ENCODE results near the gene RELL1.

RELL1 gene

DNA sequence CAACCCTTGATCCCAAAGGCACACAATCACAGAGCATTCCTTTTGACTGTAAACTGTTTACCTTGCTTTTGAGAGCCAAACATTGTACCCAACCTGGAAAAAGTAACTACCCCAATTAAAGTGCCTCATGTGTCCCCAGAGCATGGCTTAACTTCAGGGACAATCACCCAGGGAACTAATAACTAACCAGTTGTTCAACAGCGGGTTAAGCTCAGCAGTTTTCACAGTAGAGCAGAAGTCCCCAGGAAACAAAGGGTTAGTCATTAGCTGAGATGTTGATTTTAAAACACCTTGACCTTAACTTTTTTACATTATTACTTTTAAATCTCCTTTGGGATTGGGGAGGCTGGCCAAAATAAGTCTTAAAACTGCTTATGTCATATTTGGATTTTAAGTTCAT lies 94.8 kb downstream of the RELL1 start:
- no peak for DNase-seq

DNA sequence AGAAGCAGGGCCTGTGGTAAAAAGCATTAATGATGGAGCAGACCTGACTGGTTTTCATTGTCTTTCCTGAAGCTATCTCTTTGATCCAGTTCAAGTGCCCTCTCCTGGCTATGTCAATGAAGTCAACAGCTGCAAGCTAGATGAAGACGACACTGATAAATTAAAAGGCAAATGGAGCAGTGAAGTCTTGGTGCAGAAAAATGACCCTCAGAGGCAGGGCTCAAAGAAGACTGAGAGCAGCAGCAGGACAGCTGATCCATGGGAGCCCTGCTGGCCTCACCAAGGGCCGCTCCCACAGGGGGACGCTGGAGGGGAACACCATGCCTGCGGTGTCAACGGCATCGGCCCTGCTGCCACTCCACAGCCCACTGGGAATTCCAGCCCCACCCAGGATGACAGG lies 96.2 kb downstream of the RELL1 start:
- no peak for DNase-seq

DNA sequence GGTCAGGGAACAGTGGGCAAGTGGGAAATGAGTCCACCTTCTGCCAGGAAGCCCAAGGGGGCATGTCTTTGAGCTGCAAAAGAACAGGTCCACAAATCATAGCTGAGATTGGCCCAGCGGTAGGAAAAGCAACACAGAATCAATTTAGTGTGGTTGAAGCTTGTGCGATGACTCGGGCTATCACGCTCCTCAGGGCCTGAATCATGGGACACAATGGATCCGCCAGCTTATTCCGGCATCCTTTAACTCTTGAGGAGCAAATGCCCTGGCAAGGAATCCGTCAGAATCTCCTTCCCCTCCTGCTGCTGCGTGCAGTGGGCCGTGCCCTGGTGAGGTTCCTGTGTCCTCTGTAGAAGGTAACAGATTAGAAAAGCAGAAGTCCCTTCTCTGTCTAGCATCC lies 98.0 kb downstream of the RELL1 start:
- DNase-seq = no peak

DNA sequence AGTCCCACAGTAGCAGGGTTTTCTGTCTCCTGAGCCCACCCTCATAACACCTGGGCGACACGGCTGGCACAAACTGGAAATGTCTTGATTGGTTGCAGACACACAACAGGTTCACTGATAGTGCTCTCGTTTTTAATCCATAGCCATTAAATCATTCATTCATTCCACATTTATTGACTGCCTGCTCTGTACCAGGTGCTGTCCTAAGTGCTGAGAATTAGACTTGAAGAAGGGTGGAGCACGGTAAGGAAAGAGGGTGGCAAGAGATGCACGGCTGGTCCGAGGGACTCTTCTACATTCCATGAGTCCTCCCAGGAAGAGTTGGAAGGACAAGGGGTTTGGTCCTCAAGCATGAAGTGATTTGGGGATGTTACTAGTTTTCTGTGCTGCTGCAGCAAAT lies 100.0 kb downstream of the RELL1 start:
- no peak for DNase-seq

DNA sequence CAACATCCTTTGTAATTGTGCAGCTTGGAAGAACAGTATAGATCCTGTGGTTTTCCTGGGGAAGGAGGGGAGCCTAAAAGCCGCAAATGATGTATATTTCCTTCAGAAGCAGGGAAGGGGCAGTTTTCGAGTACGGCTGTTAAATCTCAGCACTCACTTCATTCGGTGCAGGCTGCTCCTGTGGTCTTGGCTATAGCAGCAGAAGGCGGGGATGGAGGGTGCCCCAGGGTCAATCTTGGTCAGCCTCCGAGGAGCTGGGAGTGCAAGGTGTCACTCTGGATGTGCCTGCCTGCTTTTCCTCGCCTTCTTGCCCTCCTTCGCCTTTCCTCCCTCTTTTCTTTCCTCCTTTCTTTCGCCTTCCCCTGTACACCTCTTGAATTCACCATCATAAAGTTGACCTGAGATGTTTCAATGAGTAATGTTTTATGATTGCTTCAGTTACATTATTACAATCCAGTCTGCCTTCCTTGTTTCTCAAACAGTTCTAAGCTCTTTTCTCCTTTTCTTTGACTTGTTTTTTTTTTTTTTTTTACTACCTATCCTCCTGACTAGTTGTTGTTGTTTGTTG lies 101.6 kb downstream of the RELL1 start:
- DNase-seq = no peak

DNA sequence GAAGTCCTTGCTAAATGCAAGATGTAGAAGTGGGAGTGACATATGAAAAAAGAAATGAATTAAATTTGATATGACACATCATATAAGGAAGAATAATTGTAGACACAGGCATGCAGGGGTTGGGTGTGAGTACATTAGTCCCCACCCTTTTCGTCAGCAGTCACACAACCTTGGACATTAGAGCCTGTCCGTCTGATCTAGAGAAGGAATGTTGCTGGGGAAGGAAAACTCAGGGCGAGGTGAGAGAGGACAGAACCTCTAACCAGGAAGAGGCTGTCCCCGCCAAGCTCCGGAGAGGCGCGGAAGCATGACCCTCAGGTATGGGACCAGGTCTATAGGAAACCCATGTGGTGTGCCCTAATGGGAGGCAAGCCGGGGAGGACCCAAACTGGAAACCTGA lies 102.1 kb downstream of the RELL1 start:
- DNase-seq = no peak

DNA sequence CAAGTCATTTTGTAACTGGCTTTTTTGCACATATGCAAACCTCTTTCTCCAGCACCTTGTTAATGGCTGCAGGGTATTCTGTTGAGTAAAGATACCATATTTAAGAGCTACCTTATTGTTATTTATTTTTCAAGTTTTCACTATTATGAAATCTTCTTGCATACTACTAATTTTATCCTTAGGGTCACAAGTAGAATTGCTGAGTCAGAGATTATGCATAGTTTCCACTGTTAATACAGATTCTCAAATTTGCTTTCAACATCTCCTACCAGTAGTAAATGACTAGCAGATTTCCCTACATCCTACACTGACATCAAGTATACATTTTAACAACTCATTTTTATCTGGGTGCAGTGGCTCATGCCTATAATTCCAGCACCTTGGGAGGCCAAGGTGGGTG lies 112.6 kb downstream of the RELL1 start:
- DNase-seq = no peak

DNA sequence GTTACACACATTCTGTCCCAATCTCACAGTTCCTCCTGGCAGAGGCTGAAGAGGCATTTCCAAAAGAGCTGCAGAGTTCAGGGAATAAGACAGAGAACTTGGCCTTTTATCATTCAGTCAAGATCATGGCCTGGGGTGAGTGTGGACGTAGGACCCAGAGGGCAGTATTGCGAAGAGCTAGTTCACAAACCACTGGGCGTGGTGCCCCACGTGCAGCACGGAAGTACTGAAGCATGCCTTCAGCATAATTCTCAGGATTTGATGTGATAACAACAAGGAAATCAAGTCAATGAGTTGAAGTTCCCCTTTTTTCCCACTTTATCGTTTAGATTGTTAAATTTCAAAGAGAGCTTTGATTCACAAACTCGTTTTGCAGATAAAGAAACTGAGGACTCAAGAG lies 117.7 kb downstream of the RELL1 start:
- DNase-seq = no peak

DNA sequence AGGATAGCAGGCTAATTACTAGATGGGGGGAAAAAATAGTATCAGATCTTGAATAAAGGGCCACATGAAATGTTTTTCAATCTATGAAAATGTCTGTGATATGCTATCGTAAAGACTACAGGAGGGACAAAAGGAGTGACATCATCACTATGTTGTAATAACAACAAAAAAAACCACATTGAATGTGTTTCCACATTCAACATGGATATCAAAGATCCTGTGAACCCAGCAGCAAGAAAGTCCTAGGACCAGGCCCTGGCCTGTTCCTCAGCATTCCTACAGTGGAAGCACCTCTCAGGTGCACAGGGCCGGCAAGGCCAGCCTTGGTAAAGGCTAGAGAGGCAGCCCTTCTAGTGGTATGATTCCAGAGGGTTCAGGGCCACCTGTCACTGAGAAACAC lies 118.3 kb downstream of the RELL1 start:
- no peak for DNase-seq

DNA sequence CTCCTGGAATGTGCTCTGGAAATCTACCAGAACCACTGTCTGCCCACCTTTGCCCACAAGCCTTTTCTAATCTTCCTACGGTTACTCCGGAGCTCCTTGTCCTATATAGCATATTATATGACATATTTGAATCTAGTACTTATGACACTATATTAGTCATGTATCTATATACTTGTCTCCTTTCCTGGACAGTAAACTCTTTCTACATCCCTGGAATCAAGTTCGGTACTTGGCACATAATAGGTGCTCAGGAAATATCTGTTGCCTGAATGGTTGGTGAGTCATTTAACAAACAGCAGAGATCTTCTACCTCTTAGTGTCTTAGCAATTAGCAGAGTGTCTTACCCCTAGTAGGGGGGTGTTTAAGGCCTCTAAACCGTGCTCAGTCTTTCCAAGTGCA lies 123.6 kb downstream of the RELL1 start:
- DNase-seq = no peak

DNA sequence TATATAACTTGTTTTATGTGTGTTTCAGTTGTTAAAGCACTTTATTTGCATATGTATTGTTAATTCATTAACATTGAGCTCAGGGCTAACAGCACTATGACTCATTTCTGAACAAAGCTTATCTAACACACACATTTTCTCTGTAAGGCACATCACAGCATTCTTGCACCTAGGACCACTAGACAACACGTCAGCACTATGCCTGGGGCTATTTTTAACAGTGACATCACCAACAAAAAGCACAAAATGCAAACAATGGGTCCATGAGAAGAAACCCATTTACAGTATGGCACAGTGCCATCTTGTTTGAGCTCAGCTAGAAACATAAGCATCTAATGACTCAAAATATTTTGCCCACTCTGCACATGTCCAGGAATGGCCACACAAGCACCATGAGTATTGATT lies 124.4 kb downstream of the RELL1 start:
- DNase-seq = no peak

DNA sequence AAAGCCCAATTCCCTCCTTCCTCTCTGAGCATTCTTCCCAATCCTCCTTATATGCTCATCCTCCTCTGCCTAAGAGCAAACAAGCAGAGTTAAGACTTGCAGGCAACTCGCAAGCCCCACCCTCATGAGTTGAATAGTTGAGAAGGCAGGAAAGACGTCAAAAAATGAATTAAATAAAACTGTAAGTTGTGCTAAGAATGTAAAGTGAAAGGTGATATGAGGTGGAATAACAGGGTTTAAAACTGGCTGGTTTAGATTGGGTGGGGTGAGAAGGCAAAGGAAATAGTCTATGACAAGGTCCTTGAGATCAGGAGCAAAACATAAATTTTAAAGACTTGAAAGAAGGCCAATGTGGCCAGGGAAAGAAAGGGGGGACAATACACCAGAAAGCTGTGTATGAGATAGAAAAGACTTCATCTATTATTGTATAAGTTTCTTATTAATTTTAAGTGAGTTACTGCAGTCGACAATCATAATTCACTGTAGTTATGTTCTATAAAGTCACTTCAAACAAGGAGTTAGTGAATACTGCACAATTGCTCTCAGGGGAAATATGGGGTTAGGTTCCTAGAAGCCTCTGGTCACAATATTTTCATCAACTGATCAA lies 124.9 kb downstream of the RELL1 start:
- no peak for DNase-seq

Measured in islet precursor cell (in vitro differentiated cells).